GM23248 (cell line): ENCODE data around the gene RUNDC3A.

Experiments
- EZH2 ChIP-seq: fragments of 200-600 bp; sonication (generic); IDR thresholded peaks from 2 replicates; pipeline ENCODE4 v1.6.1; 2018; ENCODE audit warnings: antibody characterized with exemption, mild to moderate bottlenecking; ENCODE audit not compliant: insufficient read depth, poor library complexity, severe bottlenecking
- EZH2phosphoT487 ChIP-seq: fragments of 200-600 bp; sonication (generic); IDR thresholded peaks from 2 replicates; pipeline ENCODE4 v1.6.1; 2018; ENCODE audit warnings: antibody characterized with exemption, moderate library complexity, mild to moderate bottlenecking, low read depth; ENCODE audit not compliant: insufficient read depth

DNA sequence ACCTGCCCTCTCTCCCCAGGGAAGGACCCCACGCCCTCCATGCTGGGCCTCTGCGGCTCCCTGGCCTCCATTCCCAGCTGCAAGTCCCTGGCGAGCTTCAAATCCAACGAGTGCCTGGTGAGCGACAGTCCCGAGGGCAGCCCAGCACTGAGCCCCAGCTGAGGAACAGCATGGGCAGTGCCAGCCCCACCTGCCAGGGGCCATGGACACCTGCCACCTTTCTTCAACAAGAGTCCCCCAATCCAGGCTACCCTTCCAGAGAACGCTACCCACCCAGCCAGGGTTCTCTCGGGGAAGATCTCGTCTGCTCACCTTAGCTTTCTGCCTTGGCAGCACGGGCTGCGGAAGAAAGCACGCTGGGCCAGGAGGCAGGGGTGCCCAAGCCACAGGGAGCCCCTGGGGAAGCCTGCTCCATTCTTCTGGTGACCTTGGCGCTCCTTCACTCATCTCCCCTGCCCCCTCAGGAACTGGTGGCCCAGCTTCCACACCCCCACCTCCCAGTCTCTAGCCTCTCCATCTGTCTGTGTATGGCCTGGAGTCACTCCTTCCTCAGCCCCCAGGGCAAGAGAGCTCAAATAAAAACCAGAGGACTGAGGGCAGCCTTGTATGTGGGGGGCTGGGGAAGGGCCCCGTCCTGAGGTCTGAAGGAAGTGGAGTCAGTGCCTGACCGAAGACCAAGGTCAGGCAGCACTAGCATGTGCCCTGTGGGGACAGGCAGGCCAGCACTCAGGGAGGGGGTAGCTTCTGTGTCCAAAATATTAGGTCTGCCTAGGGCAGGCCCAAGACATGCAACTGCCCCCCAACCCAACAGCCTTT is 9.9 kb downstream of the RUNDC3A start:
- TF ChIP-seq EZH2 (no peak), EZH2phosphoT487 (no peak)
